ENCODE measurements around the gene KLF15.
"Not testable (repeated sequence)": the region's sequence is repeated elsewhere in the genome, so short reads cannot be mapped to it uniquely, and the experiment has no call there.

The KLF15 gene

GRCh38 chr3:126346466-126346865 is 10.7 kb downstream of the KLF15 start:
- DNase-seq (ENCODE audit: low spot score) = no peak

GRCh38 chr3:126345641-126346460 is 11.4 kb downstream of the KLF15 start:
- DNase-seq (ENCODE audit: low spot score) = no peak

GRCh38 chr3:126345231-126345630 is 12.0 kb downstream of the KLF15 start:
- DNase-seq (ENCODE audit: low spot score) = no peak

GRCh38 chr3:126344380-126345041 is 12.7 kb downstream of the KLF15 start:
- no peak for DNase-seq (ENCODE audit: low spot score)

GRCh38 chr3:126343649-126344035 is 13.6 kb downstream of the KLF15 start:
- DNase-seq (ENCODE audit: low spot score) = no peak

GRCh38 chr3:126342991-126343648 is 14.1 kb downstream of the KLF15 start:
- DNase-seq (ENCODE audit: low spot score) = no peak

GRCh38 chr3:126342211-126342610 is 15.0 kb downstream of the KLF15 start:
- no peak for DNase-seq (ENCODE audit: low spot score)

GRCh38 chr3:126341755-126342150 is 15.5 kb downstream of the KLF15 start:
- DNase-seq (ENCODE audit: low spot score) = no peak

GRCh38 chr3:126340943-126341754 is 16.1 kb downstream of the KLF15 start:
- DNase-seq (ENCODE audit: low spot score) = no peak

- no peak for DNase-seq (ENCODE audit: low spot score)
These were observed 16.6 kb downstream of the KLF15 start for GRCh38 chr3:126340596-126340942.

- peak; percentile 68 for DNase-seq (ENCODE audit: low spot score)
These were observed 17.1 kb downstream of the KLF15 start for GRCh38 chr3:126340081-126340511.

GRCh38 chr3:126339466-126339865 is 17.7 kb downstream of the KLF15 start:
- no peak for DNase-seq (ENCODE audit: low spot score)

- DNase-seq (ENCODE audit: low spot score) = no peak
These were observed 18.4 kb downstream of the KLF15 start for GRCh38 chr3:126338790-126339288.

GRCh38 chr3:126337980-126338651 is 19.1 kb downstream of the KLF15 start:
- no peak for DNase-seq (ENCODE audit: low spot score)

- not testable (repeated sequence) for DNase-seq (ENCODE audit: low spot score)
These were observed 25.3 kb downstream of the KLF15 start for GRCh38 chr3:126331812-126332336.

GRCh38 chr3:126329927-126330725 is 27.1 kb downstream of the KLF15 start:
- DNase-seq (ENCODE audit: low spot score) = no peak

GRCh38 chr3:126326629-126327028 is 30.6 kb downstream of the KLF15 start:
- DNase-seq (ENCODE audit: low spot score) = no peak

- DNase-seq (ENCODE audit: low spot score) = no peak
These were observed 34.8 kb downstream of the KLF15 start for GRCh38 chr3:126322181-126322967.

- DNase-seq (ENCODE audit: low spot score) = no peak
These were observed 35.7 kb downstream of the KLF15 start for GRCh38 chr3:126321490-126321889.
